WTC11 (cell line): ENCODE results near the gene MACROD2. TPM values are rescaled to one million over a fixed set of nuclear protein-coding genes. Genes with fewer than 3 reads are reported as not detected.

Experiments
- ATAC-seq: fragments of 200-7000 bp; cut with Tn5 transposase; 2 replicates; pipeline ENCODE4 v1.10.0; 2021; ENCODE audit warnings: mild to moderate bottlenecking, moderate library complexity
- CTCF ChIA-PET: fragments of 300-600 bp; sonication (Branson Sonifier 250); formaldehyde crosslinking; loops from one replicate; lab custom pipeline; 2021; ENCODE audit warnings: antibody characterized with exemption; lab: Charles Lee
- POLR2A ChIA-PET: fragments of 350-600 bp; sonication (Branson Sonifier 250); formaldehyde crosslinking; loops from one replicate; lab custom pipeline; 2021; ENCODE audit warnings: antibody characterized with exemption; lab: Charles Lee
- DNase-seq: peaks from one replicate; pipeline ENCODE4 v3.0.0; 2021; ENCODE audit warnings: low spot score
- H3K27ac Mint-ChIP-seq: 2 replicates; pipeline ENCODE4 v1.8.0; 2021; ENCODE audit warnings: mixed read lengths
- H3K27me3 Mint-ChIP-seq: 2 replicates; pipeline ENCODE4 v1.8.0; 2021; ENCODE audit warnings: low read depth, mild to moderate bottlenecking, moderate library complexity, mixed read lengths
- H3K36me3 Mint-ChIP-seq: 2 replicates; pipeline ENCODE4 v1.8.0; 2021; ENCODE audit warnings: mixed read lengths
- H3K4me1 Mint-ChIP-seq: 2 replicates; pipeline ENCODE4 v1.8.0; 2022; ENCODE audit warnings: mixed read lengths
- H3K4me3 Mint-ChIP-seq: 2 replicates; pipeline ENCODE4 v1.8.0; 2021; ENCODE audit warnings: mild to moderate bottlenecking, moderate library complexity, mixed read lengths
- H3K9me3 Mint-ChIP-seq: 2 replicates; pipeline ENCODE4 v1.8.0; 2021; ENCODE audit warnings: mixed read lengths
- ARID4B ChIP-seq: sonication (generic); formaldehyde crosslinking; IDR thresholded peaks from 2 replicates; pipeline ENCODE4 v1.8.0; 2023; ENCODE audit warnings: missing genetic modification reagents, mild to moderate bottlenecking, borderline replicate concordance
- ATF2 ChIP-seq: sonication (generic); formaldehyde crosslinking; IDR thresholded peaks from 2 replicates; pipeline ENCODE4 v1.8.1; 2022; ENCODE audit warnings: low read depth, missing genetic modification reagents, borderline replicate concordance
- E2F1 ChIP-seq: sonication (generic); formaldehyde crosslinking; IDR thresholded peaks from 2 replicates; pipeline ENCODE4 v1.8.0; 2022; ENCODE audit warnings: mild to moderate bottlenecking, missing genetic modification reagents
- E2F5 ChIP-seq: sonication (generic); formaldehyde crosslinking; IDR thresholded peaks from 2 replicates; pipeline ENCODE4 v1.8.1; 2022; ENCODE audit warnings: mild to moderate bottlenecking, moderate library complexity, missing genetic modification reagents
- EMX1 ChIP-seq: fragments of 250-450 bp; sonication (Bioruptor Pico); IDR thresholded peaks from 2 replicates; pipeline ENCODE4 v1.8.0; 2021; ENCODE audit warnings: mild to moderate bottlenecking
- FOXJ3 ChIP-seq: sonication (generic); formaldehyde crosslinking; IDR thresholded peaks from 2 replicates; pipeline ENCODE4 v1.9.0; 2021; ENCODE audit warnings: missing genetic modification reagents, mild to moderate bottlenecking, borderline replicate concordance
- FOXK1 ChIP-seq: sonication (generic); formaldehyde crosslinking; IDR thresholded peaks from 2 replicates; pipeline ENCODE4 v1.8.0; 2022; ENCODE audit warnings: mild to moderate bottlenecking, moderate library complexity, missing genetic modification reagents
- IRF2 ChIP-seq: sonication (generic); formaldehyde crosslinking; IDR thresholded peaks from 2 replicates; pipeline ENCODE4 v1.8.0; 2022; ENCODE audit warnings: low read depth, missing genetic modification reagents, borderline replicate concordance
- NR2C2 ChIP-seq: sonication (generic); formaldehyde crosslinking; IDR thresholded peaks from 2 replicates; pipeline ENCODE4 v1.8.0; 2022; ENCODE audit warnings: mild to moderate bottlenecking, missing genetic modification reagents
- OVOL2 ChIP-seq: fragments of 250-450 bp; sonication (Bioruptor Pico); IDR thresholded peaks from 2 replicates; pipeline ENCODE4 v1.9.0; 2021; ENCODE audit warnings: mild to moderate bottlenecking, borderline replicate concordance
- SMAD3 ChIP-seq: sonication (generic); formaldehyde crosslinking; IDR thresholded peaks from 2 replicates; pipeline ENCODE4 v1.8.0; 2022; ENCODE audit warnings: missing genetic modification reagents, mild to moderate bottlenecking, borderline replicate concordance
- TEAD4 ChIP-seq: sonication (generic); formaldehyde crosslinking; IDR thresholded peaks from 2 replicates; pipeline ENCODE4 v1.8.0; 2022; ENCODE audit warnings: mild to moderate bottlenecking, missing genetic modification reagents
- USF2 ChIP-seq: sonication (generic); formaldehyde crosslinking; IDR thresholded peaks from 2 replicates; pipeline ENCODE4 v1.8.1; 2023; ENCODE audit warnings: mild to moderate bottlenecking, missing genetic modification reagents, moderate library complexity
- ZBTB21 ChIP-seq: sonication (generic); formaldehyde crosslinking; IDR thresholded peaks from 2 replicates; pipeline ENCODE4 v1.8.1; 2023; ENCODE audit warnings: mild to moderate bottlenecking, missing genetic modification reagents, borderline replicate concordance
- ZNF138 ChIP-seq: sonication (generic); formaldehyde crosslinking; conservative IDR thresholded peaks from 2 replicates; pipeline ENCODE4 v1.8.1; 2022; ENCODE audit warnings: mild to moderate bottlenecking, moderate library complexity, missing genetic modification reagents
- ZNF263 ChIP-seq: sonication (generic); formaldehyde crosslinking; IDR thresholded peaks from 2 replicates; pipeline ENCODE4 v1.8.1; 2022; ENCODE audit warnings: low read depth, mild to moderate bottlenecking, moderate library complexity, missing genetic modification reagents
- ZNF317 ChIP-seq: sonication (generic); formaldehyde crosslinking; IDR thresholded peaks from 2 replicates; pipeline ENCODE4 v1.8.1; 2023; ENCODE audit warnings: low read depth, mild to moderate bottlenecking, moderate library complexity, missing genetic modification reagents, borderline replicate concordance
- total RNA-seq: library from RNA; stranded (reverse); gene quantifications from 3 replicates; pipeline ENCODE4 v1.2.3, GENCODE V29; 2021
- TF ChIP-seq, protein P1 (sequence below): sonication (generic); formaldehyde crosslinking; IDR thresholded peaks from 2 replicates; pipeline ENCODE4 v1.8.0; 2023; ENCODE audit warnings: mild to moderate bottlenecking, missing genetic modification reagents
- TF ChIP-seq, protein P2 (sequence below): sonication (generic); formaldehyde crosslinking; IDR thresholded peaks from 2 replicates; pipeline ENCODE4 v1.8.1; 2022; ENCODE audit warnings: low read depth, mild to moderate bottlenecking, moderate library complexity, missing genetic modification reagents, borderline replicate concordance
- TF ChIP-seq, protein P3 (sequence below): fragments of 200-600 bp; IDR thresholded peaks from 2 replicates; pipeline ENCODE4 v1.8.0; 2022; ENCODE audit warnings: antibody characterized with exemption
- TF ChIP-seq, protein P4 (sequence below): fragments of 250-450 bp; sonication (Bioruptor Pico); IDR thresholded peaks from 2 replicates; pipeline ENCODE4 v1.9.0; 2021; ENCODE audit warnings: mild to moderate bottlenecking

Gene MACROD2
- total RNA-seq, 1 experiment from 2014 or later: 4.1 TPM

GRCh38 chr20:14916360-14916920 lies 921.1 kb downstream of the MACROD2 start (continued):
- no peak for TF ChIP-seq ZBTB21 (CRISPR knock-in tag)
- TF ChIP-seq, protein P1, sequence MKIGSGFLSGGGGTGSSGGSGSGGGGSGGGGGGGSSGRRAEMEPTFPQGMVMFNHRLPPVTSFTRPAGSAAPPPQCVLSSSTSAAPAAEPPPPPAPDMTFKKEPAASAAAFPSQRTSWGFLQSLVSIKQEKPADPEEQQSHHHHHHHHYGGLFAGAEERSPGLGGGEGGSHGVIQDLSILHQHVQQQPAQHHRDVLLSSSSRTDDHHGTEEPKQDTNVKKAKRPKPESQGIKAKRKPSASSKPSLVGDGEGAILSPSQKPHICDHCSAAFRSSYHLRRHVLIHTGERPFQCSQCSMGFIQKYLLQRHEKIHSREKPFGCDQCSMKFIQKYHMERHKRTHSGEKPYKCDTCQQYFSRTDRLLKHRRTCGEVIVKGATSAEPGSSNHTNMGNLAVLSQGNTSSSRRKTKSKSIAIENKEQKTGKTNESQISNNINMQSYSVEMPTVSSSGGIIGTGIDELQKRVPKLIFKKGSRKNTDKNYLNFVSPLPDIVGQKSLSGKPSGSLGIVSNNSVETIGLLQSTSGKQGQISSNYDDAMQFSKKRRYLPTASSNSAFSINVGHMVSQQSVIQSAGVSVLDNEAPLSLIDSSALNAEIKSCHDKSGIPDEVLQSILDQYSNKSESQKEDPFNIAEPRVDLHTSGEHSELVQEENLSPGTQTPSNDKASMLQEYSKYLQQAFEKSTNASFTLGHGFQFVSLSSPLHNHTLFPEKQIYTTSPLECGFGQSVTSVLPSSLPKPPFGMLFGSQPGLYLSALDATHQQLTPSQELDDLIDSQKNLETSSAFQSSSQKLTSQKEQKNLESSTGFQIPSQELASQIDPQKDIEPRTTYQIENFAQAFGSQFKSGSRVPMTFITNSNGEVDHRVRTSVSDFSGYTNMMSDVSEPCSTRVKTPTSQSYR (CRISPR knock-in tag): no peak
- no peak for TF ChIP-seq NR2C2 (CRISPR knock-in tag)
- no peak for TF ChIP-seq FOXJ3
- TF ChIP-seq, protein P2, sequence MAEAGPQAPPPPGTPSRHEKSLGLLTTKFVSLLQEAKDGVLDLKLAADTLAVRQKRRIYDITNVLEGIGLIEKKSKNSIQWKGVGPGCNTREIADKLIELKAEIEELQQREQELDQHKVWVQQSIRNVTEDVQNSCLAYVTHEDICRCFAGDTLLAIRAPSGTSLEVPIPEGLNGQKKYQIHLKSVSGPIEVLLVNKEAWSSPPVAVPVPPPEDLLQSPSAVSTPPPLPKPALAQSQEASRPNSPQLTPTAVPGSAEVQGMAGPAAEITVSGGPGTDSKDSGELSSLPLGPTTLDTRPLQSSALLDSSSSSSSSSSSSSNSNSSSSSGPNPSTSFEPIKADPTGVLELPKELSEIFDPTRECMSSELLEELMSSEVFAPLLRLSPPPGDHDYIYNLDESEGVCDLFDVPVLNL (CRISPR knock-in tag): no peak
- no peak for TF ChIP-seq TEAD4 (CRISPR knock-in tag)

GRCh38 chr20:14918281-14918680 lies 923.0 kb downstream of the MACROD2 start:
- no peak for DNase-seq
- H3K27me3 Mint-ChIP-seq: no peaks in the 10 kb centered on the region
- peaks cover 73% of the 10 kb centered on the region for H3K4me1 Mint-ChIP-seq
- H3K36me3 Mint-ChIP-seq: no peaks in the 10 kb centered on the region
- POLR2A ChIA-PET: no interaction called here
- H3K27ac Mint-ChIP-seq: no peak overlapping the region
- H3K4me3 Mint-ChIP-seq: no peak overlapping the region
- H3K9me3 Mint-ChIP-seq: peaks cover 5% of the 10 kb centered on the region
- ATAC-seq: no peak
- CTCF ChIA-PET: no interaction called here
- TF ChIP-seq, protein P3, sequence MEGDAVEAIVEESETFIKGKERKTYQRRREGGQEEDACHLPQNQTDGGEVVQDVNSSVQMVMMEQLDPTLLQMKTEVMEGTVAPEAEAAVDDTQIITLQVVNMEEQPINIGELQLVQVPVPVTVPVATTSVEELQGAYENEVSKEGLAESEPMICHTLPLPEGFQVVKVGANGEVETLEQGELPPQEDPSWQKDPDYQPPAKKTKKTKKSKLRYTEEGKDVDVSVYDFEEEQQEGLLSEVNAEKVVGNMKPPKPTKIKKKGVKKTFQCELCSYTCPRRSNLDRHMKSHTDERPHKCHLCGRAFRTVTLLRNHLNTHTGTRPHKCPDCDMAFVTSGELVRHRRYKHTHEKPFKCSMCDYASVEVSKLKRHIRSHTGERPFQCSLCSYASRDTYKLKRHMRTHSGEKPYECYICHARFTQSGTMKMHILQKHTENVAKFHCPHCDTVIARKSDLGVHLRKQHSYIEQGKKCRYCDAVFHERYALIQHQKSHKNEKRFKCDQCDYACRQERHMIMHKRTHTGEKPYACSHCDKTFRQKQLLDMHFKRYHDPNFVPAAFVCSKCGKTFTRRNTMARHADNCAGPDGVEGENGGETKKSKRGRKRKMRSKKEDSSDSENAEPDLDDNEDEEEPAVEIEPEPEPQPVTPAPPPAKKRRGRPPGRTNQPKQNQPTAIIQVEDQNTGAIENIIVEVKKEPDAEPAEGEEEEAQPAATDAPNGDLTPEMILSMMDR: no peak
- TF ChIP-seq ZNF138 (no peak), SMAD3 (CRISPR knock-in tag) (no peak), IRF2 (CRISPR knock-in tag) (no peak), ATF2 (CRISPR knock-in tag) (no peak), OVOL2 (CRISPR knock-in tag) (no peak), ZNF317 (no peak), ARID4B (no peak), E2F5 (CRISPR knock-in tag) (no peak), ZNF263 (CRISPR knock-in tag) (no peak), E2F1 (CRISPR knock-in tag) (no peak), USF2 (no peak), FOXK1 (CRISPR knock-in tag) (no peak), EMX1 (no peak)
- TF ChIP-seq, protein P4, sequence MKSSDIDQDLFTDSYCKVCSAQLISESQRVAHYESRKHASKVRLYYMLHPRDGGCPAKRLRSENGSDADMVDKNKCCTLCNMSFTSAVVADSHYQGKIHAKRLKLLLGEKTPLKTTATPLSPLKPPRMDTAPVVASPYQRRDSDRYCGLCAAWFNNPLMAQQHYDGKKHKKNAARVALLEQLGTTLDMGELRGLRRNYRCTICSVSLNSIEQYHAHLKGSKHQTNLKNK (CRISPR knock-in tag): no peak
